Measurements from ENCODE around the gene TMEM40. TPM values are rescaled to one million over a fixed set of nuclear protein-coding genes. Genes with fewer than 3 reads are reported as not detected.
A peak's percentile ranks its signal among the peaks of the same experiment; 100 is the strongest.

Gene TMEM40
- total RNA-seq, 4 donors from 2014 or later: not detected

GRCh38 chr3:12716605-12717151, 42.4 kb downstream of the TMEM40 start:
- TF ChIP-seq CTCF (IDR thresholded peaks at IDR 0.05): no peak
- no peak for ATAC-seq (ENCODE audit: low FRiP score)

GRCh38 chr3:12714278-12714677, 44.8 kb downstream of the TMEM40 start:
- DNase-seq (ENCODE audit: low spot score) (no peak), ATAC-seq (ENCODE audit: low FRiP score) (no peak)
- TF ChIP-seq CTCF (IDR thresholded peaks at IDR 0.05): no peak

More at GRCh38 chr3:12716605-12717151, 42.4 kb downstream of the TMEM40 start:
- no peak for DNase-seq (ENCODE audit: low spot score)

GRCh38 chr3:12710062-12710461, 49.0 kb downstream of the TMEM40 start:
- DNase-seq (ENCODE audit: low spot score) (no peak), ATAC-seq (ENCODE audit: low FRiP score) (no peak)
- TF ChIP-seq CTCF (IDR thresholded peaks at IDR 0.05): no peak

- ATAC-seq (ENCODE audit: low FRiP score) (no peak), DNase-seq (ENCODE audit: low spot score) (no peak)
- TF ChIP-seq CTCF (IDR thresholded peaks at IDR 0.05): no peak
Observed at GRCh38 chr3:12709334-12709733, 49.7 kb downstream of the TMEM40 start.

GRCh38 chr3:12708584-12709192, 50.4 kb downstream of the TMEM40 start:
- peak; percentile 44 for ATAC-seq (ENCODE audit: low FRiP score)
- TF ChIP-seq CTCF (IDR thresholded peaks at IDR 0.05): no peak
- no peak for DNase-seq (ENCODE audit: low spot score)

GRCh38 chr3:12707449-12707848, 51.6 kb downstream of the TMEM40 start:
- no peak for TF ChIP-seq CTCF (IDR thresholded peaks at IDR 0.05)
- DNase-seq (ENCODE audit: low spot score) (no peak), ATAC-seq (ENCODE audit: low FRiP score) (no peak)
